Measurements from ENCODE around the gene NKAIN4.

GRCh38 chr20:63239431-63239830 lies 14.8 kb downstream of the NKAIN4 start:
- TF ChIP-seq CTCF (IDR thresholded peaks at IDR 0.05), result no peak
- no peak for TF ChIP-seq POLR2A (IDR thresholded peaks at IDR 0.05)
- TF ChIP-seq POLR2AphosphoS5 (IDR thresholded peaks at IDR 0.05), result no peak

All from breast epithelium (tissue), 3 donors.